Adrenal gland (tissue), 12 donors: ENCODE results near the gene GPSM1. TPM values are rescaled to one million over a fixed set of nuclear protein-coding genes. Genes with fewer than 3 reads are reported as not detected.
"Not testable (repeated sequence)": the region's sequence is repeated elsewhere in the genome, so short reads cannot be mapped to it uniquely, and the experiment has no call there.

Source experiments
- DNase-seq, 7 donors: peaks; one replicate each; pipeline ENCODE4 v3.0.0-alpha.2; 2019 to 2020
- H3K27ac ChIP-seq, 5 donors: fragments of 200-600 bp; sonication (generic) in 4 of 5; 1 replicate in 3 of 5; 2 replicates in 2 of 5; pipeline versions ENCODE4 v1.5.1 to v1.8.0; 2016 to 2020; ENCODE audit warnings: mild to moderate bottlenecking in 1 of 5
- H3K27me3 ChIP-seq: fragments of 200-600 bp; 2 replicates; pipeline ENCODE4 v1.8.0; 2021
- H3K36me3 ChIP-seq, 2 donors: fragments of 200-600 bp; replicated peaks in 1 of 2; 1 replicate in 1 of 2; 2 replicates in 1 of 2; pipeline versions ENCODE4 v1.5.1 to v1.8.0; 2018 to 2022
- H3K4me1 ChIP-seq, 2 donors: fragments of 200-600 bp; replicated peaks in 1 of 2; 1 replicate in 1 of 2; 2 replicates in 1 of 2; pipeline versions ENCODE4 v1.5.1 to v1.8.0; 2018 to 2021
- H3K4me3 ChIP-seq, 4 donors: fragments of 200-600 bp; sonication (generic) in 3 of 4; one replicate each; pipeline ENCODE4 v1.5.1; 2016 to 2018
- H3K9me3 ChIP-seq, 3 donors: fragments of 200-600 bp; sonication (generic) in 1 of 3; replicated peaks in 1 of 3; 1 replicate in 2 of 3; 2 replicates in 1 of 3; pipeline versions ENCODE4 v1.5.1 to v1.8.0; 2016 to 2021
- CTCF ChIP-seq, 6 experiments: fragments of 450-650 bp in 4 of 6; fragments of 200-600 bp in 2 of 6; sonication (generic) in 1 of 6; IDR thresholded peaks; 1 replicate in 5 of 6; 2 replicates in 1 of 6; pipeline versions ENCODE4 v1.5.1 to v1.8.0; 2016 to 2021; ENCODE audit warnings: antibody characterized with exemption in 6 of 6, mild to moderate bottlenecking in 2 of 6, moderate library complexity in 1 of 6
- POLR2A ChIP-seq, 2 donors: fragments of 450-650 bp; IDR thresholded peaks; one replicate each; pipeline ENCODE4 v1.6.1; 2017; ENCODE audit warnings: antibody characterized with exemption in 2 of 2, mild to moderate bottlenecking in 2 of 2, moderate library complexity in 1 of 2
- WGBS, 4 donors: extraction: QIAGEN DNeasy Blood & Tissue Kit in 2 of 4; methylation state at CpG; one replicate each; pipeline versions ENCODE4 v1.1.5 to v1.1.7; 2013 to 2017; 5-methylcytosine and 5-hydroxymethylcytosine counted together
- intact Hi-C, 2 donors: fragments of 100-400 bp; cut with DNase I; formaldehyde crosslinking; loops; one replicate each; pipeline versions ENCODE4 v1.14.1 to v1.15.0; 2022 to 2023
- polyA plus RNA-seq, 3 donors: library from polyadenylated mRNA; stranded (reverse); fragments of 200-250 nt in 2 of 3; fragments of 350-450 nt in 1 of 3; fragmentation: Illumina TruSeq in 1 of 3; extraction: RNeasy Lipid Tissue Mini Kit (QIAGEN cat#74804) in 1 of 3; gene quantifications; one replicate each; pipeline ENCODE4 v1.2.3, GENCODE V29; 2013 to 2014
- total RNA-seq, 9 donors: library from RNA; depleted of rRNA in 4 of 9; stranded (reverse); fragments of >200 nt in 4 of 9; fragments of 120-200 nt in 1 of 9; fragmentation: NEBNext Ultra II Directional in 1 of 9; extraction: Animal tissue kit (Norgen Biotek cat#: 25700) in 1 of 9; gene quantifications; one replicate each; pipeline versions ENCODE4 v1.1.0 to v1.2.4, GENCODE V29; 2013 to 2023
- donor health status: healthy with polysubstance abuse.
- donor health status: Bipolar disorder and iron deficiency.
- donor health status: DM: yes; HTN: yes; CAD: no.
- donor health status: DM: no; HTN: no; CAD: no.
- donor health status: DM: no; HTN: no; CAD: no.
- donor health status: DM: yes; HTN: yes; CAD: no.

GPSM1 gene
- total and polyA plus RNA-seq, 12 donors = 2.9 to 50.4 (median 17.2) TPM

GRCh38 chr9:136404801-136405136 is 77.4 kb downstream of the GPSM1 start:
- WGBS, 4 donors = 78 to 92% (median 84%) methylated on average over 7 to 14 of the region's 14 CpGs
- peaks cover 0 to 40% of the 10 kb centered on the region in 2 donors for H3K36me3 ChIP-seq
- intact Hi-C loops = loop anchor here (5.0 kb wide), 1 partner anchor 67 kb away; no protein-coding TSS in a partner anchor

GRCh38 chr9:136405481-136405880 is 78.1 kb downstream of the GPSM1 start:
- H3K4me3 ChIP-seq = no peak overlapping the region
- H3K4me1 ChIP-seq = peaks cover 9 to 12% of the 10 kb centered on the region in 2 donors
- no peak overlapping the region for H3K27ac ChIP-seq
- WGBS, 4 donors = 54 to 63% (median 59%) methylated on average over 7 of the region's 7 CpGs
- H3K27me3 ChIP-seq = no peaks in the 10 kb centered on the region
- peaks cover 0 to 40% of the 10 kb centered on the region in 2 donors for H3K36me3 ChIP-seq
- intact Hi-C loops = no loop called here
- DNase-seq = peak in 3 of 7 donors; percentile 47 to 67 (median 61)
- H3K9me3 ChIP-seq = no peaks in the 10 kb centered on the region
- TF ChIP-seq CTCF (IDR thresholded peaks at IDR 0.05) = no peak
- TF ChIP-seq POLR2A (IDR thresholded peaks at IDR 0.05) = no peak

More at GRCh38 chr9:136404801-136405136, 77.4 kb downstream of the GPSM1 start:
- no peak for DNase-seq
- Histone ChIP-seq H3K27ac (no peak overlapping the region), H3K9me3 (no peaks in the 10 kb centered on the region), H3K4me1 (peaks cover 7 to 13% of the 10 kb centered on the region in 2 donors), H3K27me3 (no peaks in the 10 kb centered on the region), H3K4me3 (no peak overlapping the region)
- TF ChIP-seq POLR2A (IDR thresholded peaks at IDR 0.05) = no peak
- TF ChIP-seq CTCF (IDR thresholded peaks at IDR 0.05) = no peak

GRCh38 chr9:136405904-136406303 is 78.6 kb downstream of the GPSM1 start:
- Histone ChIP-seq H3K4me1 (peaks cover 10 to 11% of the 10 kb centered on the region in 2 donors), H3K36me3 (peaks cover 0 to 40% of the 10 kb centered on the region in 2 donors)
- H3K4me3 ChIP-seq, DNase-seq, intact Hi-C loops, H3K27me3 ChIP-seq, H3K27ac ChIP-seq, H3K9me3 ChIP-seq: not testable (repeated sequence)
- WGBS, 4 donors = 83 to 94% (median 89%) methylated on average over 10 of the region's 10 CpGs

GRCh38 chr9:136407061-136407460 is 79.7 kb downstream of the GPSM1 start:
- 94 to 97% (median 95%) methylated on average over 23 to 28 of the region's 28 CpGs for WGBS, 4 donors
- H3K4me1 ChIP-seq = peaks cover 18 to 22% of the 10 kb centered on the region in 2 donors
- DNase-seq, H3K9me3 ChIP-seq, H3K27me3 ChIP-seq, H3K4me3 ChIP-seq, intact Hi-C loops, H3K27ac ChIP-seq: not testable (repeated sequence)
- H3K36me3 ChIP-seq = peaks cover 0 to 40% of the 10 kb centered on the region in 2 donors

- 89 to 99% (median 93%) methylated on average over 6 to 7 of the region's 7 CpGs for WGBS, 4 donors
- H3K36me3 ChIP-seq = peaks cover 0 to 46% of the 10 kb centered on the region in 2 donors
- H3K9me3 ChIP-seq = no peaks in the 10 kb centered on the region
Observed at GRCh38 chr9:136407911-136408310, 80.6 kb downstream of the GPSM1 start.

More at GRCh38 chr9:136407911-136408310, 80.6 kb downstream of the GPSM1 start:
- Histone ChIP-seq H3K4me3 (no peak overlapping the region), H3K27me3 (no peaks in the 10 kb centered on the region), H3K4me1 (peaks cover 18 to 26% of the 10 kb centered on the region in 2 donors), H3K27ac (no peak overlapping the region)
- TF ChIP-seq CTCF (IDR thresholded peaks at IDR 0.05) (no peak), POLR2A (IDR thresholded peaks at IDR 0.05) (no peak)
- intact Hi-C loops = no loop called here
- no peak for DNase-seq

Other genes starting within 250 kb of the GPSM1 start
- 10 to 100 TPM in 8 of 9 donors, 1 to 10 TPM in 1; 3.3 to 61.0 (median 36.4) TPM for gene NACC2, start 232.2 kb upstream of the GPSM1 start, total RNA-seq
- gene NACC2, start 232.2 kb upstream of the GPSM1 start, polyA plus RNA-seq = 10 to 100 TPM in 1 of 3 donors, 1 to 10 TPM in 2; 5.7 to 11.3 (median 7.1) TPM
- 10 to 100 TPM; 18.1 to 47.2 (median 35.5) TPM for gene TMEM250, start 208.7 kb upstream of the GPSM1 start, total RNA-seq
- gene TMEM250, start 208.7 kb upstream of the GPSM1 start, polyA plus RNA-seq = 10 to 100 TPM in 2 of 3 donors, 1 to 10 TPM in 1; 5.2 to 12.4 (median 10.6) TPM
- not detected for gene LHX3, start 122.4 kb upstream of the GPSM1 start, total RNA-seq
- gene LHX3, start 122.4 kb upstream of the GPSM1 start, polyA plus RNA-seq = not detected
- 10 to 100 TPM in 4 of 9 donors, 1 to 10 TPM in 5; 6.4 to 14.3 (median 9.5) TPM for gene QSOX2, start 81.7 kb upstream of the GPSM1 start, total RNA-seq
- gene QSOX2, start 81.7 kb upstream of the GPSM1 start, polyA plus RNA-seq = 10 to 100 TPM in 1 of 3 donors, 1 to 10 TPM in 2; 7.1 to 11.4 (median 7.6) TPM
- under 1 TPM in 8 of 9 donors, not detected in 1; 0.04 to 0.44 (median 0.11) TPM for gene CCDC187, start 23.4 kb upstream of the GPSM1 start, total RNA-seq
- under 1 TPM; under 0.01 to 0.08 (median 0.04) TPM for gene CCDC187, start 23.4 kb upstream of the GPSM1 start, polyA plus RNA-seq
- 10 to 100 TPM; 12.1 to 28.9 (median 17.6) TPM for gene DNLZ, start 36.2 kb downstream of the GPSM1 start, total RNA-seq
- gene DNLZ, start 36.2 kb downstream of the GPSM1 start, polyA plus RNA-seq = 10 to 100 TPM in 2 of 3 donors, 1 to 10 TPM in 1; 3.1 to 20.5 (median 14.7) TPM
- gene CARD9, start 46.1 kb downstream of the GPSM1 start, total RNA-seq = 1 to 10 TPM in 8 of 9 donors, under 1 TPM in 1; 0.72 to 5.8 (median 3.0) TPM
- 10 to 100 TPM in 1 of 3 donors, 1 to 10 TPM in 1, under 1 TPM in 1; 0.35 to 10.6 (median 5.7) TPM for gene CARD9, start 46.1 kb downstream of the GPSM1 start, polyA plus RNA-seq
- gene SNAPC4, start 72.6 kb downstream of the GPSM1 start, total RNA-seq = 10 to 100 TPM in 1 of 9 donors, 1 to 10 TPM in 8; 2.4 to 10.6 (median 5.5) TPM
- 10 to 100 TPM in 1 of 3 donors, 1 to 10 TPM in 2; 3.4 to 20.1 (median 8.3) TPM for gene SNAPC4, start 72.6 kb downstream of the GPSM1 start, polyA plus RNA-seq
- 10 to 100 TPM; 13.3 to 48.1 (median 34.1) TPM for gene ENTR1, start 83.1 kb downstream of the GPSM1 start, total RNA-seq
- gene ENTR1, start 83.1 kb downstream of the GPSM1 start, polyA plus RNA-seq = 10 to 100 TPM; 21.5 to 48.4 (median 35.6) TPM
- gene PMPCA, start 83.1 kb downstream of the GPSM1 start, total RNA-seq = 100 to 1,000 TPM in 1 of 9 donors, 10 to 100 TPM in 8; 43.4 to 100 (median 81.2) TPM
- 100 to 1,000 TPM in 2 of 3 donors, 10 to 100 TPM in 1; 99.8 to 138 (median 115) TPM for gene PMPCA, start 83.1 kb downstream of the GPSM1 start, polyA plus RNA-seq
- gene INPP5E, start 112.3 kb downstream of the GPSM1 start, total RNA-seq = 10 to 100 TPM in 5 of 9 donors, 1 to 10 TPM in 4; 5.3 to 17.5 (median 10.0) TPM
- 10 to 100 TPM in 2 of 3 donors, 1 to 10 TPM in 1; 2.3 to 27.1 (median 16.6) TPM for gene INPP5E, start 112.3 kb downstream of the GPSM1 start, polyA plus RNA-seq
- gene SEC16A, start 155.5 kb downstream of the GPSM1 start, total RNA-seq = 100 to 1,000 TPM in 1 of 9 donors, 10 to 100 TPM in 8; 18.8 to 107 (median 56.0) TPM
- gene SEC16A, start 155.5 kb downstream of the GPSM1 start, polyA plus RNA-seq = 10 to 100 TPM; 52.0 to 81.6 (median 77.0) TPM
- gene NOTCH1, start 218.5 kb downstream of the GPSM1 start, total RNA-seq = 10 to 100 TPM in 8 of 9 donors, 1 to 10 TPM in 1; 1.6 to 31.5 (median 24.4) TPM
- 10 to 100 TPM in 1 of 3 donors, 1 to 10 TPM in 1, under 1 TPM in 1; 0.81 to 21.2 (median 6.2) TPM for gene NOTCH1, start 218.5 kb downstream of the GPSM1 start, polyA plus RNA-seq